Sigmoid colon (tissue), 4 donors: ENCODE results near the gene MMP20.

Experiments
- EP300 ChIP-seq, 4 donors: sonication (generic); formaldehyde crosslinking; IDR thresholded peaks; one replicate each; pipeline ENCODE4 v1.6.1; 2017; ENCODE audit warnings: antibody characterized with exemption in 4 of 4
- POLR2A ChIP-seq, 2 donors: fragments of 450-650 bp; IDR thresholded peaks; one replicate each; pipeline ENCODE4 v1.6.1; 2016; ENCODE audit warnings: antibody characterized with exemption in 2 of 2, mild to moderate bottlenecking in 2 of 2, moderate library complexity in 2 of 2
- TF ChIP-seq, protein P1 (sequence below), 4 experiments: fragments of 450-650 bp in 3 of 4; fragments of 200-600 bp in 1 of 4; IDR thresholded peaks; one replicate each; pipeline ENCODE4 v1.5.1; 2016 to 2019; ENCODE audit warnings: antibody characterized with exemption in 4 of 4, mild to moderate bottlenecking in 3 of 4, moderate library complexity in 2 of 4

DNA sequence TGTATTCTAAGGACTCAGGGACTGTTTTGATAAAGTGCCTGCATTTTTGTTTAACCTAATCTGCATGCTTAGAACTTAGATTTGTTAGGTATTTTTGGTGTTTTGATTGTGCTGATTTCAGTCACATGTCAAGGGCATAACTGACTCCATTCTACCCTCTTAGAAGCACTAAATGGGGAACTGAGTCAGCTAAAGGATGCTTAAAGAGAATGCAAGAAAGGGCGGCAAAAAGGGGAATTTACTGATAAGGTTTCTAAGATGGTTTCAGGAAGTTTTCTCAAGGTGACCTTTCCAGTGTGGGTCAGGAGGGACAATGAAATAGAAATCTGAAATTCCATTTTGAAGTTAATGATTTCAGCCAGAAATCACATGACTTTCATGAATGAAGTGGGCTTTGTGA, 43.0 kb downstream of the MMP20 start:
- TF ChIP-seq EP300 (IDR thresholded peaks at IDR 0.05) = no peak
- TF ChIP-seq, protein P1, sequence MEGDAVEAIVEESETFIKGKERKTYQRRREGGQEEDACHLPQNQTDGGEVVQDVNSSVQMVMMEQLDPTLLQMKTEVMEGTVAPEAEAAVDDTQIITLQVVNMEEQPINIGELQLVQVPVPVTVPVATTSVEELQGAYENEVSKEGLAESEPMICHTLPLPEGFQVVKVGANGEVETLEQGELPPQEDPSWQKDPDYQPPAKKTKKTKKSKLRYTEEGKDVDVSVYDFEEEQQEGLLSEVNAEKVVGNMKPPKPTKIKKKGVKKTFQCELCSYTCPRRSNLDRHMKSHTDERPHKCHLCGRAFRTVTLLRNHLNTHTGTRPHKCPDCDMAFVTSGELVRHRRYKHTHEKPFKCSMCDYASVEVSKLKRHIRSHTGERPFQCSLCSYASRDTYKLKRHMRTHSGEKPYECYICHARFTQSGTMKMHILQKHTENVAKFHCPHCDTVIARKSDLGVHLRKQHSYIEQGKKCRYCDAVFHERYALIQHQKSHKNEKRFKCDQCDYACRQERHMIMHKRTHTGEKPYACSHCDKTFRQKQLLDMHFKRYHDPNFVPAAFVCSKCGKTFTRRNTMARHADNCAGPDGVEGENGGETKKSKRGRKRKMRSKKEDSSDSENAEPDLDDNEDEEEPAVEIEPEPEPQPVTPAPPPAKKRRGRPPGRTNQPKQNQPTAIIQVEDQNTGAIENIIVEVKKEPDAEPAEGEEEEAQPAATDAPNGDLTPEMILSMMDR (IDR thresholded peaks at IDR 0.05) = no peak
- TF ChIP-seq POLR2A (IDR thresholded peaks at IDR 0.05) = no peak
